ENCODE data around the gene LIN7A. TPM values are rescaled to one million over a fixed set of nuclear protein-coding genes. Genes with fewer than 3 reads are reported as not detected.

The LIN7A gene
- total RNA-seq, 4 donors from 2014 or later = 10.2 to 31.2 (median 16.5) TPM

- H3K9me3 ChIP-seq = no peaks in the 10 kb centered on the region
- no peaks in the 10 kb centered on the region for H3K36me3 ChIP-seq
- intact Hi-C loops (cut with DNase I; ENCODE audit: low total_unique reads) = no loop called here
- no peak for DNase-seq
- TF ChIP-seq CTCF (IDR thresholded peaks at IDR 0.05) (no peak), POLR2A (IDR thresholded peaks at IDR 0.05) (no peak)
- H3K4me3 ChIP-seq = no peak overlapping the region
- H3K4me1 ChIP-seq = no peaks in the 10 kb centered on the region
- no peaks in the 10 kb centered on the region for H3K27me3 ChIP-seq
- no peak overlapping the region for H3K27ac ChIP-seq
These were observed 88.4 kb downstream of the LIN7A start for GRCh38 chr12:80849337-80849736.

- Histone ChIP-seq H3K27ac (no peak overlapping the region), H3K27me3 (no peaks in the 10 kb centered on the region), H3K4me3 (no peak overlapping the region), H3K4me1 (no peaks in the 10 kb centered on the region), H3K36me3 (no peaks in the 10 kb centered on the region), H3K9me3 (no peaks in the 10 kb centered on the region)
- no peak for TF ChIP-seq POLR2A (IDR thresholded peaks at IDR 0.05)
- no peak for TF ChIP-seq CTCF (IDR thresholded peaks at IDR 0.05)
- intact Hi-C loops (cut with DNase I; ENCODE audit: low total_unique reads) = no loop called here
- no peak for DNase-seq
These were observed 88.9 kb downstream of the LIN7A start for GRCh38 chr12:80848858-80849257.

- Histone ChIP-seq H3K4me3 (no peak overlapping the region), H3K27me3 (no peaks in the 10 kb centered on the region), H3K27ac (no peak overlapping the region), H3K4me1 (no peaks in the 10 kb centered on the region), H3K9me3 (no peaks in the 10 kb centered on the region), H3K36me3 (no peaks in the 10 kb centered on the region)
- DNase-seq = no peak
- TF ChIP-seq CTCF (IDR thresholded peaks at IDR 0.05) = no peak
- no peak for TF ChIP-seq POLR2A (IDR thresholded peaks at IDR 0.05)
- intact Hi-C loops (cut with DNase I; ENCODE audit: low total_unique reads) = no loop called here
These were observed 90.2 kb downstream of the LIN7A start for GRCh38 chr12:80847575-80847974.

GRCh38 chr12:80846952-80847351, 90.8 kb downstream of the LIN7A start:
- Histone ChIP-seq H3K36me3 (no peaks in the 10 kb centered on the region), H3K27ac (no peak overlapping the region), H3K27me3 (no peaks in the 10 kb centered on the region), H3K4me1 (no peaks in the 10 kb centered on the region), H3K9me3 (no peaks in the 10 kb centered on the region), H3K4me3 (no peak overlapping the region)
- TF ChIP-seq POLR2A (IDR thresholded peaks at IDR 0.05) = no peak
- TF ChIP-seq CTCF (IDR thresholded peaks at IDR 0.05) = no peak
- intact Hi-C loops (cut with DNase I; ENCODE audit: low total_unique reads) = no loop called here
- no peak for DNase-seq

- no peaks in the 10 kb centered on the region for H3K36me3 ChIP-seq
- no peaks in the 10 kb centered on the region for H3K27me3 ChIP-seq
- H3K4me3 ChIP-seq = no peak overlapping the region
- TF ChIP-seq CTCF (IDR thresholded peaks at IDR 0.05) = no peak
- TF ChIP-seq POLR2A (IDR thresholded peaks at IDR 0.05) = no peak
- intact Hi-C loops (cut with DNase I; ENCODE audit: low total_unique reads) = no loop called here
- H3K27ac ChIP-seq = no peak overlapping the region
- no peaks in the 10 kb centered on the region for H3K4me1 ChIP-seq
- no peak for DNase-seq
- no peaks in the 10 kb centered on the region for H3K9me3 ChIP-seq
These were observed 92.1 kb downstream of the LIN7A start for GRCh38 chr12:80845639-80846038.

Data from uterus (tissue), 4 donors.